ENCODE data around the gene ZNF77. TPM values are rescaled to one million over a fixed set of nuclear protein-coding genes. Genes with fewer than 3 reads are reported as not detected.
"Not testable (repeated sequence)": the region's sequence is repeated elsewhere in the genome, so short reads cannot be mapped to it uniquely, and the experiment has no call there.

The ZNF77 gene
- total RNA-seq, 3 donors from 2014 or later (not counting 1 experiment from before 2014, with no cell fraction given), result 6.0 to 9.2 (median 6.8) TPM

DNA sequence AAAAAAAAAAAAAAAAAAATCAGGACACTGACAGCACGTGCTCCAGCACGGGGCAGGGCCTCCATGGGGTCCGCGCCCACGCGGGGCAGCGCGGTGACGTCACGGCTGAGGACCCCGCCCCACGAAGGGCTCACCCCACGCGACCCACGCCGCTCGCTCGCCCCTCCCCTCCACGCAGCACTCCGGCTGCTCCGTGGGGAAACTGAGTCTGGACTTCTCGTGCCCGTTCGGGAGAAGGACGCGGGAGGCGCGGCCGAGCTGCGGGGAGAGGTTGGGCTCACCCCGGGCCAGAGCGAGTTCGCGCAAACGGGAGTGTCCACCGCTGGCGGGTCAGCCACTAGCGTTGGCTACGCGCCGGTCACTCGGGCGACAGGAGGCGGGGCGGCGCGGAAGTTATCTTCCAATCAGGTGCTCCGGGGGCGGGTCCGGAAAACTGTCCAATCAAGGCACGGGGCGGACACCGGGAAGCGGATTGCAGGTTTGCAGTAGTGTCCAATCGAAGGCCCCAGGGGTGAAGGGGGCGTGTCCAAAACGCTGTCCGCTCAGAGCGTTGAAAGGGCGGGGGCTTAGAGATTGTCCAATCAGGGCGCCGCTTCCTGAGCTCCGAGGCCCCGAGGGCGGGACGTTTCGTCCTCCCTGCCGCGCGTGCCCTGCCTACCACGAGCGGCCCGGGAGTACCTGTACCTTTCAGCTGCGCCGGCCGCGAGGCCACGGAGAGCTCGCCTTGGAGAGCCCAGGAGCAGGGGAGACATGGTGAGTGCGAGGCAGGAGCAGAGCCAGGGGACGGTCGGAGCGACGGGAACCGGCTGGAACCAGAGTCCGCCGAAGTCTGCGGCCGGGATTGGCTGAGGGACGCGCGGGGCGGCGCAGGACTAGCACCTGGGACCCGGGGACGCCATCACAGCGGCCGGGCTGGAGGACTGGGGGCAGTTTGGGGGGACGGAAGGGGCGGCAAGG lies 44.2 kb downstream of the ZNF77 start, which contains the start of gene ZNF57:
TSS of gene ZNF57 (plus strand) at position 633 of the 957 bp plus-strand sequence. CDS start at position 751, 118 bp downstream.
- H3K9me3 Mint-ChIP-seq, result no peaks in the 10 kb centered on the region
- DNase-seq (peak; percentile 96 to 99), ATAC-seq (peak; percentile 98 to 100 (median 98))
- peak within 1 kb of the TSS; percentile 99 for H3K4me3 Mint-ChIP-seq
- no peaks in the 10 kb centered on the region for H3K27me3 Mint-ChIP-seq (ENCODE audit: low read depth in 2 of 2)
- peak within 1 kb of the TSS; percentile 82 to 92 for H3K27ac Mint-ChIP-seq
- H3K36me3 Mint-ChIP-seq, result no peaks in the 10 kb centered on the region
- intact Hi-C loops (cut with micrococcal nuclease), result loop anchor here (5.0 kb wide), 1 partner anchor 47 kb away; no protein-coding TSS in a partner anchor
- peak within 1 kb of the TSS; percentile 77 for H3K4me3 ChIP-seq (ENCODE audit: low read length)
- TF ChIP-seq, protein P1, sequence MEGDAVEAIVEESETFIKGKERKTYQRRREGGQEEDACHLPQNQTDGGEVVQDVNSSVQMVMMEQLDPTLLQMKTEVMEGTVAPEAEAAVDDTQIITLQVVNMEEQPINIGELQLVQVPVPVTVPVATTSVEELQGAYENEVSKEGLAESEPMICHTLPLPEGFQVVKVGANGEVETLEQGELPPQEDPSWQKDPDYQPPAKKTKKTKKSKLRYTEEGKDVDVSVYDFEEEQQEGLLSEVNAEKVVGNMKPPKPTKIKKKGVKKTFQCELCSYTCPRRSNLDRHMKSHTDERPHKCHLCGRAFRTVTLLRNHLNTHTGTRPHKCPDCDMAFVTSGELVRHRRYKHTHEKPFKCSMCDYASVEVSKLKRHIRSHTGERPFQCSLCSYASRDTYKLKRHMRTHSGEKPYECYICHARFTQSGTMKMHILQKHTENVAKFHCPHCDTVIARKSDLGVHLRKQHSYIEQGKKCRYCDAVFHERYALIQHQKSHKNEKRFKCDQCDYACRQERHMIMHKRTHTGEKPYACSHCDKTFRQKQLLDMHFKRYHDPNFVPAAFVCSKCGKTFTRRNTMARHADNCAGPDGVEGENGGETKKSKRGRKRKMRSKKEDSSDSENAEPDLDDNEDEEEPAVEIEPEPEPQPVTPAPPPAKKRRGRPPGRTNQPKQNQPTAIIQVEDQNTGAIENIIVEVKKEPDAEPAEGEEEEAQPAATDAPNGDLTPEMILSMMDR (IDR thresholded peaks at IDR 0.05), result no peak
- no peaks in the 10 kb centered on the region for H3K27me3 ChIP-seq (ENCODE audit: control insufficient read depth, insufficient read depth, low read length)
- WGBS (ENCODE audit: insufficient coverage), result under 1% methylated on average over 99 of the region's 100 CpGs
- peaks cover 20 to 21% of the 10 kb centered on the region in 2 donors for H3K4me1 Mint-ChIP-seq
- no peaks in the 10 kb centered on the region for H3K36me3 ChIP-seq (ENCODE audit: control insufficient read depth, insufficient read depth, low read length)
- no peaks in the 10 kb centered on the region for H3K9me3 ChIP-seq (ENCODE audit: control insufficient read depth, insufficient read depth, low read length)
- peak within 1 kb of the TSS; percentile 52 for H3K27ac ChIP-seq (ENCODE audit: low read length)
- peaks cover 13% of the 10 kb centered on the region for H3K4me1 ChIP-seq (ENCODE audit: control insufficient read depth, insufficient read depth, low read length)

DNA sequence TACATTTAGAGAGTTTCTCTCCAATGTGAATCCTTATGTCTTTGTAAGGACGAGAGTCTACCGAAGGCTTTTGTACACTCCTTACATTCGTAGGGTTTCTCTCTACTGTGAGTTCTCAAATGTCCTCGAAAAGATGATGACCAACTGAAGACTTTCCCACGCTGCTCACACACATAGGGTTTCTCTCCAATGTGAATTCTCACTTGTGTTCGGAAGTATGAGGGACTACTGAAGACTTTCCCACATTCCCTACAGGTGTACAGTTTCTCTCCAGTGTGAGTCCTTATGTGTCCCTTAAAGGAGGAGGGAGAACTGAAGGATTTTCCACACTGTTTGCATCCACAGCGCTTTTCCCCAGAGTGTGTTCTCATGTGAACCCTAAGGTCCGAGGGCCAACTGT lies 48.1 kb downstream of the ZNF77 start:
- Mint-ChIP-seq H3K27ac (no peak overlapping the region), H3K4me1 (peaks cover 12 to 14% of the 10 kb centered on the region in 2 donors), H3K9me3 (no peaks in the 10 kb centered on the region), H3K4me3 (no peak overlapping the region), H3K27me3 (ENCODE audit: low read depth in 2 of 2) (no peaks in the 10 kb centered on the region), H3K36me3 (no peaks in the 10 kb centered on the region)
- TF ChIP-seq, protein P1 (IDR thresholded peaks at IDR 0.05), result no peak
- H3K9me3 ChIP-seq (ENCODE audit: control insufficient read depth, insufficient read depth, low read length), result no peaks in the 10 kb centered on the region
- no peaks in the 10 kb centered on the region for H3K36me3 ChIP-seq (ENCODE audit: control insufficient read depth, insufficient read depth, low read length)
- peaks cover 9% of the 10 kb centered on the region for H3K4me1 ChIP-seq (ENCODE audit: control insufficient read depth, insufficient read depth, low read length)
- intact Hi-C loops (cut with micrococcal nuclease), result no loop called here
- WGBS (ENCODE audit: insufficient coverage), result 73% methylated on average over 6 of the region's 8 CpGs
- DNase-seq, result no peak
- no peaks in the 10 kb centered on the region for H3K27me3 ChIP-seq (ENCODE audit: control insufficient read depth, insufficient read depth, low read length)
- H3K4me3 ChIP-seq (ENCODE audit: low read length), result no peak overlapping the region
- H3K27ac ChIP-seq (ENCODE audit: low read length), result no peak overlapping the region
- no peak for ATAC-seq

DNA sequence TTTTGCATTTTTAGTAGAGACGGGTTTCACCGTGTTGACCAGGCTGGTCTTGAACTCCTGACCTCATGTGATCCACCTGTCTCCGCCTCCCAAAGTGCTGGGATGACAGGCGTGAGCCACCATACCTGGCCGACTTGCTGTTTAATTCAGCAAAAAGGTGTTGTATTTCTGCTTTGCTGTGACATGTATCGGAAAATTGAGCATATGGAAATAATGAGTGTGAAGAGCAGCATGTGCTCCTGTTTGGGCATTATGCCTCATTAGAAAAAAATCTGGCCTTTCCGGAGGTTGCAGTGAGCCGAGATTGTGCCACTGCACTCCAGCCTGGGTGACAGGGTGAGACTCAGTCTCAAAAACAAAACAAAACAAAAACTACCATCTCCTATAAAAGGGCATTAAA lies 54.2 kb downstream of the ZNF77 start:
- H3K9me3 ChIP-seq (ENCODE audit: control insufficient read depth, insufficient read depth, low read length); H3K4me3 ChIP-seq (ENCODE audit: low read length); H3K36me3 ChIP-seq (ENCODE audit: control insufficient read depth, insufficient read depth, low read length); H3K9me3 Mint-ChIP-seq; H3K27me3 ChIP-seq (ENCODE audit: control insufficient read depth, insufficient read depth, low read length); H3K4me1 Mint-ChIP-seq; intact Hi-C loops (cut with micrococcal nuclease); H3K27ac Mint-ChIP-seq; DNase-seq; H3K36me3 Mint-ChIP-seq; ATAC-seq; H3K27ac ChIP-seq (ENCODE audit: low read length); H3K27me3 Mint-ChIP-seq (ENCODE audit: low read depth in 2 of 2); H3K4me3 Mint-ChIP-seq; H3K4me1 ChIP-seq (ENCODE audit: control insufficient read depth, insufficient read depth, low read length): not testable (repeated sequence)
- WGBS (ENCODE audit: insufficient coverage), result 88% methylated on average over 8 of the region's 8 CpGs

DNA sequence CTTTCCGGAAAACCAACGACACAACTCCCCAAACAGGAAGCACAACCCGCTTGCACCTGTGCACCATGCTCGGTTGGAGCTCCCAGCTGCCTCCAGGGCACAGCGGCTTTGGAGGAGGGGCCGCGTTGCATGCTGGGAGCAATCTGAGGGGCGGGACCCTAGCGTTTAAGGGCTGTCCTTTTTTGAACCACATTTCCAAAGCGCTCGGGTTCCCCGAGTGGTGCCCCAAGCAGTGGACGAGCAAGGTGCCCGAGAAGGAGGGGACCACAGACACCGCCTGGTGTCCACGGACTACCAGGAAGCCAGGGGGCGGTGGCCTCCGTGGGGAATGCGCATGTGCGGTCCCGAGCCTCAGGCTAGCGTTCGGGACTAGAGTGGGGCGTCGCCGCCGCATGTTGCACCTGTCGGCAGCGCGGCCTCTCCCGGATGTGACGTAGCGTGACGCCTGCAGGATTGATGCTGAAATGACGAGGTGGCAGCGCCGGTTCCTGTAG lies 56.0 kb downstream of the ZNF77 start:
- Mint-ChIP-seq H3K27me3 (ENCODE audit: low read depth in 2 of 2) (no peaks in the 10 kb centered on the region), H3K4me3 (peak overlapping the region; percentile 63), H3K36me3 (no peaks in the 10 kb centered on the region), H3K27ac (peak overlapping the region in 1 of 2 donors; percentile 64), H3K9me3 (no peaks in the 10 kb centered on the region), H3K4me1 (no peaks in the 10 kb centered on the region)
- Histone ChIP-seq H3K27me3 (ENCODE audit: control insufficient read depth, insufficient read depth, low read length) (no peaks in the 10 kb centered on the region), H3K9me3 (ENCODE audit: control insufficient read depth, insufficient read depth, low read length) (no peaks in the 10 kb centered on the region), H3K36me3 (ENCODE audit: control insufficient read depth, insufficient read depth, low read length) (no peaks in the 10 kb centered on the region), H3K27ac (ENCODE audit: low read length) (peak overlapping the region; percentile 56), H3K4me1 (ENCODE audit: control insufficient read depth, insufficient read depth, low read length) (peaks cover 5% of the 10 kb centered on the region), H3K4me3 (ENCODE audit: low read length) (peak overlapping the region; percentile 35)
- peak; percentile 61 to 82 (median 69) for ATAC-seq
- DNase-seq, result peak; percentile 22 to 81
- WGBS (ENCODE audit: insufficient coverage), result 57% methylated on average over 37 of the region's 37 CpGs
- intact Hi-C loops (cut with micrococcal nuclease), result no loop called here
- TF ChIP-seq, protein P1 (IDR thresholded peaks at IDR 0.05), result no peak
